ENCODE results near the gene AP5M1.
A peak's percentile ranks its signal among the peaks of the same experiment; 100 is the strongest.
"Not testable (repeated sequence)": the region's sequence is repeated elsewhere in the genome, so short reads cannot be mapped to it uniquely, and the experiment has no call there.

Gene AP5M1

GRCh38 chr14:57291692-57292647 lies 23.2 kb downstream of the AP5M1 start:
- no peak for DNase-seq

- no peak for DNase-seq
These were observed 25.4 kb downstream of the AP5M1 start for GRCh38 chr14:57293866-57294837.

GRCh38 chr14:57295239-57295638 lies 26.5 kb downstream of the AP5M1 start:
- DNase-seq: no peak

GRCh38 chr14:57297852-57298251 lies 29.1 kb downstream of the AP5M1 start:
- no peak for DNase-seq

GRCh38 chr14:57299511-57299910 lies 30.7 kb downstream of the AP5M1 start:
- no peak for DNase-seq

- no peak for DNase-seq
These were observed 34.1 kb downstream of the AP5M1 start for GRCh38 chr14:57302883-57303282.

GRCh38 chr14:57314396-57315089 lies 45.8 kb downstream of the AP5M1 start:
- peak; percentile 13 for DNase-seq

- DNase-seq: peak; percentile 41
These were observed 48.6 kb downstream of the AP5M1 start for GRCh38 chr14:57317248-57317833.

- no peak for DNase-seq
These were observed 50.9 kb downstream of the AP5M1 start for GRCh38 chr14:57319636-57320192.

- DNase-seq: no peak
These were observed 55.0 kb downstream of the AP5M1 start for GRCh38 chr14:57323721-57324120.

GRCh38 chr14:57326253-57326652 lies 57.5 kb downstream of the AP5M1 start:
- DNase-seq: no peak

- no peak for DNase-seq
These were observed 61.1 kb downstream of the AP5M1 start for GRCh38 chr14:57329833-57330232.

- DNase-seq: not testable (repeated sequence)
These were observed 63.7 kb downstream of the AP5M1 start for GRCh38 chr14:57332475-57332874.

- not testable (repeated sequence) for DNase-seq
These were observed 65.0 kb downstream of the AP5M1 start for GRCh38 chr14:57333726-57334125.

- not testable (repeated sequence) for DNase-seq
These were observed 75.0 kb downstream of the AP5M1 start for GRCh38 chr14:57343545-57344297.

GRCh38 chr14:57345106-57345505 lies 76.3 kb downstream of the AP5M1 start:
- no peak for DNase-seq

- no peak for DNase-seq
These were observed 78.0 kb downstream of the AP5M1 start for GRCh38 chr14:57346741-57347140.

Data from GDM1 (cell line).